ENCODE measurements around the gene L1TD1.

L1TD1 gene

DNA sequence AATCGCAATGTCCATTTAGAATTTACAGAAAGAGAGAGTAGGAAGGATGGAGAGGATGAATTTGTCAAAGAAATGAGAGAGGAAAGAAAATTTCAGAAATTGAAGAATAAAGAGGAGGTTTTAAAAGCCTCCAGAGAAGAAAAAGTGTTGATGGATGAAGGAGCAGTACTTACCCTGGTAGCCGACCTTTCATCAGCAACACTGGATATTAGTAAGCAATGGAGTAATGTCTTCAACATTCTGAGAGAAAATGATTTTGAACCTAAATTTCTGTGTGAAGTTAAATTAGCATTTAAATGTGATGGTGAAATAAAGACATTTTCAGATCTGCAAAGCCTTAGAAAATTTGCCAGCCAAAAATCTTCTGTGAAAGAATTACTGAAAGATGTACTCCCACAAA, 12.5 kb downstream of the L1TD1 start:
- no peak overlapping the region for H3K4me3 ChIP-seq (ENCODE audit: low read depth, low read length)
- DNase-seq (ENCODE audit: low read depth, low spot score) = no peak
- in situ Hi-C loops (cut with HindIII; ENCODE audit: low sequenced_read_pairs) = no loop called here
- TF ChIP-seq, protein P1, sequence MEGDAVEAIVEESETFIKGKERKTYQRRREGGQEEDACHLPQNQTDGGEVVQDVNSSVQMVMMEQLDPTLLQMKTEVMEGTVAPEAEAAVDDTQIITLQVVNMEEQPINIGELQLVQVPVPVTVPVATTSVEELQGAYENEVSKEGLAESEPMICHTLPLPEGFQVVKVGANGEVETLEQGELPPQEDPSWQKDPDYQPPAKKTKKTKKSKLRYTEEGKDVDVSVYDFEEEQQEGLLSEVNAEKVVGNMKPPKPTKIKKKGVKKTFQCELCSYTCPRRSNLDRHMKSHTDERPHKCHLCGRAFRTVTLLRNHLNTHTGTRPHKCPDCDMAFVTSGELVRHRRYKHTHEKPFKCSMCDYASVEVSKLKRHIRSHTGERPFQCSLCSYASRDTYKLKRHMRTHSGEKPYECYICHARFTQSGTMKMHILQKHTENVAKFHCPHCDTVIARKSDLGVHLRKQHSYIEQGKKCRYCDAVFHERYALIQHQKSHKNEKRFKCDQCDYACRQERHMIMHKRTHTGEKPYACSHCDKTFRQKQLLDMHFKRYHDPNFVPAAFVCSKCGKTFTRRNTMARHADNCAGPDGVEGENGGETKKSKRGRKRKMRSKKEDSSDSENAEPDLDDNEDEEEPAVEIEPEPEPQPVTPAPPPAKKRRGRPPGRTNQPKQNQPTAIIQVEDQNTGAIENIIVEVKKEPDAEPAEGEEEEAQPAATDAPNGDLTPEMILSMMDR (IDR thresholded peaks at IDR 0.05; ENCODE audit: low read depth, low read length) = no peak

DNA sequence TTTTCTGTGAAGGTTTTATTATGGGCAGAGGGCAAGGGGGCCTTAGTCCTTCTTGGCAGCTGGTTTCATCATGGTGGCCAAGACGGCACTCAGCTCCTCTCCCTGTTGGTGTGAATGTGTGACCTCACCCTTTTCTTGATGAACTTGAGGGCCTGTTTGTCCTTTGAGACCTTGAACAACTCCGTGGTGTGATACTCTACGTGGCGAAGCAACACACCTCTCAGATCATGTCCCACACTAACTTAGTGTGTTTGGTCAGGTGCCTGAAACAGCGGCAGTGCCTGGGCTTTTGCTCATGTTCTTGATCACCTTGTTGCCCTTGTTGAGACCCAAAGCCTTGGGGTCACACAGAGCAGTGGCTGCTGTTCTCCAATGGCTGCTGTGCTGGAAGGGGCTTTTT, 13.4 kb downstream of the L1TD1 start:
- in situ Hi-C loops (cut with HindIII; ENCODE audit: low sequenced_read_pairs) = no loop called here
- no peak overlapping the region for H3K4me3 ChIP-seq (ENCODE audit: low read depth, low read length)
- DNase-seq (ENCODE audit: low read depth, low spot score) = no peak
- TF ChIP-seq, protein P1 (IDR thresholded peaks at IDR 0.05; ENCODE audit: low read depth, low read length) = no peak

DNA sequence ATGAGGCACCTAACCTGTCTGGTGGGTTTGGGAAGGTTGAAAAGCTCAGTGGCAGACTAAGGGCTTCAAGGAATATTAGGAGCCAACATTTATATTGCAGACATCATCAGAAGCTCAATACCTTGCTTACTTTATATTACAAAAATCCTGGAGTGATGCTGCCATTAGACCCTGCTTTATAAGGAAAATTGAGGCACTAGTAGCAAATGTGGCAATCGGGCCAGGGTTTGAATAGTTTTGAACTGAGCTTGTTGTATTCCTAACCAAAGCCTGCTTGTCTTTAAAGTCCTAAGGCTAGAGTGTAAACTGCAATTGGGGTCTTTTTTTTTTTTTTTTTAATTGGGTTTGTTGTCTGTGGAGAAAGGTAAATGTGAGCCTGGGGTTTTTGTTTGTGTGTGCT, 14.3 kb downstream of the L1TD1 start:
- in situ Hi-C loops (cut with HindIII; ENCODE audit: low sequenced_read_pairs) = no loop called here
- TF ChIP-seq, protein P1 (IDR thresholded peaks at IDR 0.05; ENCODE audit: low read depth, low read length) = no peak
- no peak for DNase-seq (ENCODE audit: low read depth, low spot score)
- no peak overlapping the region for H3K4me3 ChIP-seq (ENCODE audit: low read depth, low read length)

DNA sequence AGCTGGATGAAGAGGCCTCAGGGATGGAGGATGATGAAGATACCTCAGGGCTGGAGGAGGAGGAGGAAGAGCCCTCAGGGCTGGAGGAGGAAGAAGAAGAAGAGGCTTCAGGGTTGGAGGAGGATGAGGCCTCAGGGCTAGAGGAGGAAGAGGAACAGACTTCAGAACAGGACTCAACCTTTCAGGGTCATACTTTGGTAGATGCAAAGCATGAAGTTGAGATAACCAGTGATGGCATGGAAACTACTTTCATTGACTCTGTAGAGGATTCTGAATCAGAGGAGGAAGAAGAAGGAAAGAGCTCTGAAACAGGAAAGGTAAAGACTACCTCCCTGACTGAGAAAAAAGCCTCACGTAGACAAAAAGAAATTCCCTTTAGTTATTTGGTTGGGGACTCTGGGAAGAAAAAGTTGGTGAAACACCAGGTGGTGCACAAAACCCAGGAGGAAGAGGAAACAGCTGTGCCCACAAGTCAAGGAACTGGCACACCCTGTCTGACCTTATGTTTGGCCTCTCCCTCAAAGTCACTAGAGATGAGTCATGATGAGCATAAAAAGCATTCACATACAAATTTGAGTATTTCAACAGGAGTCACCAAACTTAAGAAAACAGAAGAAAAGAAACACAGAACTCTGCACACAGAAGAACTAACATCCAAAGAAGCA, 15.4 kb downstream of the L1TD1 start:
- TF ChIP-seq, protein P1 (IDR thresholded peaks at IDR 0.05; ENCODE audit: low read depth, low read length) = no peak
- no peak for DNase-seq (ENCODE audit: low read depth, low spot score)
- in situ Hi-C loops (cut with HindIII; ENCODE audit: low sequenced_read_pairs) = no loop called here
- H3K4me3 ChIP-seq (ENCODE audit: low read depth, low read length) = no peak overlapping the region

DNA sequence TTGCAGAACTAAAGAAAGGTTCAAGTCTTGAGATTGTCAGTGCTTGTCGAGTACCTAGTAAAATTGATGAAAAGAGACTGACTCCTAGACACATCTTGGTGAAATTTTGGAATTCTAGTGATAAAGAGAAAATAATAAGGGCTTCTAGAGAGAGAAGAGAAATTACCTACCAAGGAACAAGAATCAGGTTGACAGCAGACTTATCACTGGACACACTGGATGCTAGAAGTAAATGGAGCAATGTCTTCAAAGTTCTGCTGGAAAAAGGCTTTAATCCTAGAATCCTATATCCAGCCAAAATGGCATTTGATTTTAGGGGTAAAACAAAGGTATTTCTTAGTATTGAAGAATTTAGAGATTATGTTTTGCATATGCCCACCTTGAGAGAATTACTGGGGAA, 16.3 kb downstream of the L1TD1 start:
- in situ Hi-C loops (cut with HindIII; ENCODE audit: low sequenced_read_pairs) = no loop called here
- H3K4me3 ChIP-seq (ENCODE audit: low read depth, low read length) = no peak overlapping the region
- DNase-seq (ENCODE audit: low read depth, low spot score) = no peak
- TF ChIP-seq, protein P1 (IDR thresholded peaks at IDR 0.05; ENCODE audit: low read depth, low read length) = no peak

DNA sequence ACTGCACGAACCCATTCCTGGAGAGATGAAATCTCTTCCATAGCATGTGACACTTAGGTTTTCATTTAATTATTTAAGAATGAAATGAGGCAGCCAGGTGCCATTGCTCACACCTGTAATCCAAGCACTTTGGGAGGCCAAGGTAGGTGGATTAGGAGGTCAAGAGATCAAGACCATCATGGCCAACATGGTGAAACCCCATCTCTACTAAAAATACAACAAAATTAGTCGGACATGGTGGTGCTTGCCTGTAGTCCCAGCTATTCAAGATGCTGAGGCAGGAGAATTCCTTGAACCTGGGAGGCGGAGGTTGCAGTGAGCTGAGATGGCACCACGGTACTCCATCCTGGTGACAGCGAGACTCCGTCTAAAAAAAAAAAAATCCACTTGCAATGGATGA, 17.8 kb downstream of the L1TD1 start:
- DNase-seq (ENCODE audit: low read depth, low spot score) = no peak
- in situ Hi-C loops (cut with HindIII; ENCODE audit: low sequenced_read_pairs) = no loop called here
- TF ChIP-seq, protein P1 (IDR thresholded peaks at IDR 0.05; ENCODE audit: low read depth, low read length) = no peak
- no peak overlapping the region for H3K4me3 ChIP-seq (ENCODE audit: low read depth, low read length)
